HEK293T (cell line): Measurements from ENCODE around the gene SLC36A3.

ENCODE experiments used
- FOXM1 ChIP-seq: fragments of 450-650 bp; IDR thresholded peaks from 2 replicates; pipeline ENCODE4 v1.6.1; 2017; ENCODE audit warnings: mild to moderate bottlenecking, borderline replicate concordance
- SP1 ChIP-seq: fragments of 450-650 bp; IDR thresholded peaks from 2 replicates; pipeline ENCODE4 v1.6.1; 2017

DNA sequence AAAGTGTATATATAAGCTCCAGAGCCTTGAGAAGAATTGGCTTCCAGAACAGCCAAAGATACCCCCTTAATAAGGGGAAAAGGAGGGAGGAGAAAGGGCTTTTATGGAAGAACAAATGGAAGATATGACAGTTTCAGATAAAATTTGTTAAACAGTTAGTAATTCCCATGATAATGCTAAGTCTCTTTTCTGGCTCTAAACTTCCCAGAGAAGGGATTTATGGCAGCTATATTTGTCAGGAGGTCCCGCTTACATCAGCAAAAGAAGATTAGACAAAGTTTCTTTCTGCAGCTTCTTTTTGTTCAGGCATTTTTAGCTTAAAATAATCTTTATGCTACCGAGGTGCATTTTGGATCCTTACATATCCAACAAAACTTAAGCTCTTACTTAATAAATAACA is 14.3 kb upstream of the SLC36A3 start:
- TF ChIP-seq FOXM1 (no peak), SP1 (no peak)
